Gastrocnemius medialis (tissue), 4 donors: ENCODE results near the gene FOXF1. TPM values are rescaled to one million over a fixed set of nuclear protein-coding genes. Genes with fewer than 3 reads are reported as not detected.
A peak's percentile ranks its signal among the peaks of the same experiment; 100 is the strongest.

Source experiments
- ATAC-seq, 2 donors: fragments of 150-250 bp; one replicate each; pipeline ENCODE4 v1.9.1; 2016
- DNase-seq, 2 donors: peaks; one replicate each; pipeline ENCODE4 v3.0.0-alpha.2; 2019
- H3K27ac ChIP-seq, 4 donors: fragments of 200-600 bp; sonication (generic); 1 replicate in 1 of 4; 2 replicates in 3 of 4; pipeline ENCODE4 v1.5.1; 2016 to 2018; ENCODE audit warnings: mild to moderate bottlenecking in 2 of 4, moderate library complexity in 1 of 4
- H3K27me3 ChIP-seq, 3 donors: fragments of 200-600 bp; sonication (generic) in 2 of 3; 1 replicate in 1 of 3; 2 replicates in 2 of 3; pipeline versions ENCODE4 v1.5.1 to v1.6.0; 2016 to 2019; ENCODE audit warnings: mild to moderate bottlenecking in 1 of 3, moderate library complexity in 1 of 3
- H3K36me3 ChIP-seq, 2 donors: fragments of 200-600 bp; sonication (generic) in 1 of 2; one replicate each; pipeline ENCODE4 v1.5.1; 2017 to 2018
- H3K4me1 ChIP-seq, 2 donors: fragments of 200-600 bp; sonication (generic) in 1 of 2; one replicate each; pipeline ENCODE4 v1.5.1; 2016 to 2017; ENCODE audit warnings: mild to moderate bottlenecking in 2 of 2
- H3K4me3 ChIP-seq, 4 donors: fragments of 200-600 bp; sonication (generic) in 3 of 4; 1 replicate in 1 of 4; 2 replicates in 3 of 4; pipeline ENCODE4 v1.5.1; 2016 to 2019; ENCODE audit warnings: mild to moderate bottlenecking in 2 of 4
- H3K9me3 ChIP-seq, 3 donors: fragments of 200-600 bp; sonication (generic) in 2 of 3; 1 replicate in 1 of 3; 2 replicates in 2 of 3; pipeline ENCODE4 v1.5.1; 2016 to 2019
- POLR2A ChIP-seq, 2 donors: fragments of 450-650 bp; IDR thresholded peaks; one replicate each; pipeline ENCODE4 v1.6.1; 2017; ENCODE audit warnings: antibody characterized with exemption in 2 of 2, mild to moderate bottlenecking in 2 of 2, moderate library complexity in 2 of 2
- in situ Hi-C, 4 donors: fragments of 200-750 bp; cut with MboI; loops; one replicate each; pipeline versions ENCODE4 v1.15.0 to v1.8.0; 2017; ENCODE audit warnings: low sequenced_read_pairs in 4 of 4
- intact Hi-C: fragments of 100-400 bp; cut with DNase I; formaldehyde crosslinking; loops from one replicate; pipeline ENCODE4 v1.15.1; 2023; ENCODE audit warnings: low total_unique reads
- total RNA-seq, 4 donors: library from RNA; depleted of rRNA; stranded (reverse); fragments of >200 nt; gene quantifications; one replicate each; pipeline versions ENCODE4 v1.1.0 to v1.2.3, GENCODE V29; 2016
- TF ChIP-seq, protein P1 (sequence below), 5 experiments: fragments of 450-650 bp in 3 of 5; fragments of 200-600 bp in 2 of 5; sonication (generic) in 2 of 5; IDR thresholded peaks in 4 of 5; conservative IDR thresholded peaks in 1 of 5; 1 replicate in 4 of 5; 2 replicates in 1 of 5; pipeline ENCODE4 v1.5.1; 2016 to 2019; ENCODE audit warnings: antibody characterized with exemption in 5 of 5, mild to moderate bottlenecking in 3 of 5, moderate library complexity in 3 of 5

FOXF1 gene
- total RNA-seq, 4 donors from 2014 or later = 0.07 to 0.10 TPM; not detected in 2

- Histone ChIP-seq H3K27me3 (no peaks in the 10 kb centered on the region), H3K9me3 (no peaks in the 10 kb centered on the region), H3K4me1 (peaks cover 5 to 36% of the 10 kb centered on the region in 2 donors), H3K27ac (peak overlapping the region; percentile 12 to 87 (median 82)), H3K4me3 (no peak overlapping the region), H3K36me3 (peaks cover 0 to 25% of the 10 kb centered on the region in 2 donors)
- DNase-seq (no peak), ATAC-seq (peak; percentile 7 to 9)
- intact Hi-C loops = no loop called here
- in situ Hi-C loops = loop anchor here (25.0 kb wide), 3 partner anchors 737 to 837 kb away; partner anchors contain the start of genes FBXO31 (in 1 of the 4) and MAP1LC3B (in 1 of the 4)
- no peak for TF ChIP-seq POLR2A (IDR thresholded peaks at IDR 0.05)
- TF ChIP-seq, protein P1, sequence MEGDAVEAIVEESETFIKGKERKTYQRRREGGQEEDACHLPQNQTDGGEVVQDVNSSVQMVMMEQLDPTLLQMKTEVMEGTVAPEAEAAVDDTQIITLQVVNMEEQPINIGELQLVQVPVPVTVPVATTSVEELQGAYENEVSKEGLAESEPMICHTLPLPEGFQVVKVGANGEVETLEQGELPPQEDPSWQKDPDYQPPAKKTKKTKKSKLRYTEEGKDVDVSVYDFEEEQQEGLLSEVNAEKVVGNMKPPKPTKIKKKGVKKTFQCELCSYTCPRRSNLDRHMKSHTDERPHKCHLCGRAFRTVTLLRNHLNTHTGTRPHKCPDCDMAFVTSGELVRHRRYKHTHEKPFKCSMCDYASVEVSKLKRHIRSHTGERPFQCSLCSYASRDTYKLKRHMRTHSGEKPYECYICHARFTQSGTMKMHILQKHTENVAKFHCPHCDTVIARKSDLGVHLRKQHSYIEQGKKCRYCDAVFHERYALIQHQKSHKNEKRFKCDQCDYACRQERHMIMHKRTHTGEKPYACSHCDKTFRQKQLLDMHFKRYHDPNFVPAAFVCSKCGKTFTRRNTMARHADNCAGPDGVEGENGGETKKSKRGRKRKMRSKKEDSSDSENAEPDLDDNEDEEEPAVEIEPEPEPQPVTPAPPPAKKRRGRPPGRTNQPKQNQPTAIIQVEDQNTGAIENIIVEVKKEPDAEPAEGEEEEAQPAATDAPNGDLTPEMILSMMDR (IDR thresholded peaks at IDR 0.05 in 4 of 5, conservative IDR thresholded peaks at IDR 0.05 in 1 of 5) = no peak
These were observed 39.5 kb downstream of the FOXF1 start for GRCh38 chr16:86549893-86550190.

GRCh38 chr16:86550281-86550680 lies 40.0 kb downstream of the FOXF1 start:
- peak overlapping the region; percentile 12 to 87 (median 82) for H3K27ac ChIP-seq
- TF ChIP-seq POLR2A (IDR thresholded peaks at IDR 0.05) = no peak
- TF ChIP-seq, protein P1 (IDR thresholded peaks at IDR 0.05 in 4 of 5, conservative IDR thresholded peaks at IDR 0.05 in 1 of 5) = no peak
- peaks cover 5 to 36% of the 10 kb centered on the region in 2 donors for H3K4me1 ChIP-seq
- H3K36me3 ChIP-seq = peaks cover 0 to 20% of the 10 kb centered on the region in 2 donors
- no peak overlapping the region for H3K4me3 ChIP-seq
- in situ Hi-C loops = loop anchor here (25.0 kb wide), 2 partner anchors 737 to 837 kb away; partner anchors contain the start of genes FBXO31 (in 1 of the 4) and MAP1LC3B (in 1 of the 4)
- peak; percentile 82 to 83 for ATAC-seq
- H3K27me3 ChIP-seq = no peaks in the 10 kb centered on the region
- DNase-seq = peak; percentile 74 to 83
- intact Hi-C loops = no loop called here
- H3K9me3 ChIP-seq = no peaks in the 10 kb centered on the region

- ATAC-seq = no peak
- peaks cover 0 to under 1% of the 10 kb centered on the region in 2 donors for H3K36me3 ChIP-seq
- H3K27ac ChIP-seq = peak overlapping the region in 2 of 4 donors; percentile 87 to 92
- peaks cover 23 to 50% of the 10 kb centered on the region in 2 donors for H3K4me1 ChIP-seq
- DNase-seq = no peak
- intact Hi-C loops = no loop called here
- in situ Hi-C loops = loop anchor here (25.0 kb wide), 2 partner anchors 734 to 834 kb away; partner anchors contain the start of genes FBXO31 (in 1 of the 4) and MAP1LC3B (in 1 of the 4)
- no peak overlapping the region for H3K4me3 ChIP-seq
- no peaks in the 10 kb centered on the region for H3K27me3 ChIP-seq
- H3K9me3 ChIP-seq = no peaks in the 10 kb centered on the region
- no peak for TF ChIP-seq POLR2A (IDR thresholded peaks at IDR 0.05)
- TF ChIP-seq, protein P1 (IDR thresholded peaks at IDR 0.05 in 4 of 5, conservative IDR thresholded peaks at IDR 0.05 in 1 of 5) = no peak
These were observed 43.0 kb downstream of the FOXF1 start for GRCh38 chr16:86553356-86553755.

DNA sequence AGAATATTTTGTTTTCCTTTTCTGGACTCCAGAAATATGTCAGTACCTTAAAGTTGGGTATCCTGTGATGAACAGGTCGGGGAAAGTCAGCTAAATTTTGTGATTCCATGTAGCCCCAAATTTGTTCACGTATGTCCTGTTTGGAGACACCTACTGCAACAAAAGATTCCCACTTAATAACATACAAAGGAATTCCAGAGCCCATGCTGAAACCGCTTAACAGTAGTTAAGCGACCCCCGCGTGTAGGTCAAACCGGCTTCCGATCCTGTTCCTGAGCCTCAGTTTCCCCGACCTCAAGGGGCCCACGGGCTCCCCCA lies 44.2 kb downstream of the FOXF1 start:
- Histone ChIP-seq H3K27ac (peak overlapping the region; percentile 92 to 94 (median 93)), H3K9me3 (no peaks in the 10 kb centered on the region), H3K36me3 (no peaks in the 10 kb centered on the region), H3K4me3 (peak overlapping the region; percentile 78 to 95 (median 84)), H3K4me1 (peaks cover 23 to 39% of the 10 kb centered on the region in 2 donors), H3K27me3 (no peaks in the 10 kb centered on the region)
- TF ChIP-seq, protein P1 (IDR thresholded peaks at IDR 0.05 in 4 of 5, conservative IDR thresholded peaks at IDR 0.05 in 1 of 5) = no peak
- no peak for TF ChIP-seq POLR2A (IDR thresholded peaks at IDR 0.05)
- in situ Hi-C loops (loop anchor here (25.0 kb wide), 2 partner anchors 733 to 833 kb away; partner anchors contain the start of genes FBXO31 (in 1 of the 4) and MAP1LC3B (in 1 of the 4)), intact Hi-C loops (no loop called here)
- DNase-seq (no peak), ATAC-seq (no peak)
